Activated naive CD4-positive, alpha-beta T cell treated with anti-CD3 and anti-CD28 coated beads, Interleukin-2, amount 50 U/mL, for 16 hours (primary cell): ENCODE data around the gene TP53I13.

Source experiments
- DNase-seq: peaks from one replicate; pipeline ENCODE4 v3.0.0-alpha.2; 2020

TP53I13 gene

DNA sequence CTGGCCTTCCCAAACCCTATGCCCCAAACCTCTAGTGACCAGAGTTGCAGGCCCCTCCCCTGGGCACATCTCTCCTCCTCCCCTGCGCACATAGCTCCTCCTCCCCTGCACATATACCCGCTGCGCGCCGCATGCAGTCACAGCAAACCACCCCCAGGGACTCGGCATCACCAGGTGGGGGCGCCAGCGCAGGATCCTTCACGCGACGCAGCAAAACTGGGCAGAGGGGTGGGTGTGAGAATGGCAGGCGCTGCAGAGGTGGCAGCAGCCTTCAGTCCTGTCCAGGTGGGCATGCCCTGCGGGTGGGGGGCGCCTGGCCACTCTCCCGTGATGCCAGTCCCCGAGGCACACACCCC lies 48.6 kb downstream of the TP53I13 start:
- peak; percentile 94 for DNase-seq

DNA sequence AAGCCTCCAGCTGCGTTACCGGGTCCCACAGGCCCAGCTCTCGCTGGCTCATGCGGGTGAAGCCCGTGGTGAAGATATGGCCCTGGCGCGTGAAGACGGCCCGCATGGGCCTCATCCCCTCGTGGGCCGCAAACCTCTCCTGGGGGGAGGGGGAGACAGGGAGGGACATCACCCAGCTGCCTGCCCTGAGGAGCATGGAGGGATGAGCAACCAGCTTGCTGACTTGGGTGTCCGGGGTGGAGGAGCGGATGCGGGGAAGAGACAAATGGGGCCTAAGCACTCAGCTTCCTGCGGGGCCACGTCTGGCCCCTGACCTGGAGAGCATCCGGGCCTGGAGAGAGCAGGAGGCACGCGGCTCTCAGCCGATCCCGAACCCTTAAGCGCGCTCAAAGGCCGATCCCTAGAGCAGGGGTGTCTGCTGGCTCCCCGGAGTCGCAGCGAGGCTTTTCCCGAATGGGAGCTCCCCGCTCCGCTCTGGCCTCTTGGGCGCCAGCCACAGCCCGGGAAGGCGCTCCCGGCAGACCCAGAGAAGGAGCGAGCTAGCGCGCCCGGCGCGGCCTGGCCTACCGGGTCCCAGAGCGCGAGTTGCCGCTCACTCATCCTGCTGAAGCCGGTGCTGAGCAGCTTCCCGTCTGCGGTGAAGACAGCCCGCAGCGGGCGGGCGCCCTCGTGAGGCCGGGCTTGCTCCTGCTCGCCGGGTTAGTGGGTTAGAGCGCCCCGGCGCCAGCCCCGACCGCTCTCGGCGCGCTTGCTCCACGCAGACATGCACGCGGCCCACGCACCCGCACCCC lies 49.2 kb downstream of the TP53I13 start:
- DNase-seq = peak; percentile 90

DNA sequence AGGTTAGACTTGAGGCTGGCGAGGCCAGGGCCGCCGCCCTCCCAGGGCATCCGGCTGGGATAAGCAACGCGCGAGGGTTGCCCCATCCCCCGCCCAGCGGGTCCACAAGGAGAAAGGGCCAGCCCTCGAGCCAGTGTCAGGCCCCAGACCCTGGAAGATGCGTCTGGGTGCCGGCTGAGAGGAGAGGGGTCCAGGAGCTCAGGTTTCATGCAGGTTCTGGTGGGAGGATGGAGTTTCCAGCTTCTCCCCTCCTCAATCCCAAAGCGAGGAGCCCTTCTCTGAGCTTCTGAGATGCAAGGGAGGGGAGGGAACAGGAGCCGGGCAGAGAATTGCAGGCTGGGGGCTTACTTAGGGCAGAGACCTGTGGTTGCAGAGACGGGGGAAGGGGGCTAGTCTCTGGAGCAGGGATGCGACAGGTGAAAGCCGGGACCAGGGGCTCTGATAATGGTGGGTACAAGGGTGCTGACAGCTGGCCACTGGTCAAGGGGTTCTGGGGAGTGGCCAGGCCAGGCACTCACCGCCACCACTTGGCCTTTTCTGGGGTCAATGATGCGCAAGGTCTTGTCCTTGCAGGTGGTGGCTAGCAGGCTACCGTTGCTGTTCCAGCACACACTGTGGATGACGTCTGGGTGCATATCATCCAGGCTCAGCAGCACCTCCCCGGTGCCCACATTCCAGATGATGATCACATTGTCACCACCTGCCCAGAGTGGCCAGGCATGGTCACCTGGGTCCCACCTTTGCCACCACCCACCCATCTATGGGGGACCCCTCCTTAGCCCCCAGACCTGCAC lies 50.0 kb downstream of the TP53I13 start:
- no peak for DNase-seq

DNA sequence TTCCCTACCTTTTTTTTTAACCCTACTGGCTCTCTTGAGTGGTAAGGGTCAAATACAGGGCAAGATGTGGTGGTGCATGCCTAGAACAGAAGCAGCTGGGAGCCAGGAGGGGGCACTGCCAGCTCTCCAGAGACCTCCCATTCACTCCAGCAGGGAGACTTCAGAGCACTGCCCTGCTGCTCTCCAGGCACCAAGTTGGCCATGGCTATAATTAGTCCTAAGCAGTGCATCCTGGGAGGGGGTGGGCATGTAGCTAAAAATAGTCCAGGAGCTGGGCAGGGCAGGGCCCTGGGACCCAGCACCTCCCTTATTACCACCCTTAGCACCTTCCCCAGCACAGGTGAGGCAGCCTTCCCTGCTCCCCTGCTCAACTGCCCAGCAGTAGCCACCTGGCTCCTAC lies 50.8 kb downstream of the TP53I13 start:
- DNase-seq = no peak

DNA sequence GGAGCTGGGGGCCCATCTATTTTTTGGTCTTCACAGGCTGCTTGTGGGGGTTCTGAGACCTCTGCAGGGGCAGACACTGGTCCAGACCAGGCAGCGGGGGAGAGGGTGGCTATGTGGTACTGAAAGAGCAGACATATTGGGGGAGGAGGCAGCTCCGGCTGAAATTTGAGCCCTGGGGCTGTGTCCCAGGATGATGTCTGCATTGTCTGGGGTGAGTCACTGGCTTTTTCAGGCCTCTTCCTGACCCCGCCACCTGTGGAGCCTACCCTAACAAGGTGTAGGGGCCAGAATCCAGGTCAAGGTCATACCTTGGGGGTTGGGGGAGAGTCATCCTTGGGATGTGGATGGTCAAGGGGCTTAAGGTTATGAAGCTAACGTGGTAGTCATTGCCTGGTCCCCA lies 51.8 kb downstream of the TP53I13 start:
- no peak for DNase-seq

DNA sequence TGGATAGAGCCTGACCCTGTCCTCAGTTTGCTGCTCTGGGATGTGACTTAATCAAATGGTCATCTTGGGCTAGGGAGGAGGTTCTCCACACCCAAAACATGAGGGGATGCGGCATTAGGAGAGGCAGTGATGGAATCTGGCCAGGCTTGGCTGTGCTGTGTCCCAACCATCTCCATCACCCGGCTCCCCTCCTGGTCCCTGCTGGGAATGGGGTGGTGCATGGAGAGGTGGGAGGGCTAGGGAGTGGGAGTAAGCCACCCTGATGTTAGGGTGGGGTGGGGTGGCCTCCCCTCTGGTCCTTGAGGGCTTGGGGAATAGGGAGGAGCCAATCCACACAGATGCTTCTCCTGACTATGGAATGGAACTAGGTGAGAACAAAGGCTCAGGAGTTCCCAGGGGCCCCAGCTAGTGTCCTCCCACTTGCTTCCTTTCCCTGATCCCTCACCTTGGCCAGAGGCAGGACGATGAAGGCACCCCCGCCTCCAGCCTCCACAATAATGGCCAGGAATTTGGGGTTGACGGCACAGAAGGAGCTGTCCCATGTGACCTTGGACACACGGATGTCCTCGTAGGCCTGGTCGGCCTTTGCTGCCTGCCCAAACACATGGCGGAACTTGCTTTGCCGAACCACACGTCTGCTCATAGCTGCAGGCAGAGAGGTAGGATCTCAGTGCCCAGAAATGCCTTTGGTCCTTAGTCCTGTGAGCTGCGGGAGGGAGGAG lies 52.4 kb downstream of the TP53I13 start:
- no peak for DNase-seq

DNA sequence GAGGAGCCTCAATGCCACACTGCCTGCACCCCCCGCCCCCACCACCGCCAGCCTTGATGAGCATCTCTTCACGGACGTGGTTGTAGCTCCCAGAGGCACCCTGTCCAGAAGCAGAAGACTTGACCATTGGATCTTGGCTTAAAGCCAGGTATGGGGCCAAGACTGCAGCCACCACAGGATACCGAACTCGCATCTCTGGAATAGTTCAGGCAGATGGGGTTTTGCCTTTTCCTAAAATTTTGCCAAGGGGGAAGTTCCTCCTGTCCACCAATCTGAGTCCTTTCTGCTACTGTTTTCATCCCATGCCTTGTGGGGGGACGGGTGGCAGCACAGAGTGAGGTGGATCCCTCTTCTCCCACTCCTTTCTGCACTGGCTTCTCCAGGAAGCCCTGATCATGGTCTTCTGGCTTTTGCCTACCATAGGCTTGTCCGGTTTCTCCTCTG lies 53.3 kb downstream of the TP53I13 start:
- no peak for DNase-seq
